Measurements from ENCODE around the gene LYPD1.
A peak's percentile ranks its signal among the peaks of the same experiment; 100 is the strongest.

LYPD1 gene

DNA sequence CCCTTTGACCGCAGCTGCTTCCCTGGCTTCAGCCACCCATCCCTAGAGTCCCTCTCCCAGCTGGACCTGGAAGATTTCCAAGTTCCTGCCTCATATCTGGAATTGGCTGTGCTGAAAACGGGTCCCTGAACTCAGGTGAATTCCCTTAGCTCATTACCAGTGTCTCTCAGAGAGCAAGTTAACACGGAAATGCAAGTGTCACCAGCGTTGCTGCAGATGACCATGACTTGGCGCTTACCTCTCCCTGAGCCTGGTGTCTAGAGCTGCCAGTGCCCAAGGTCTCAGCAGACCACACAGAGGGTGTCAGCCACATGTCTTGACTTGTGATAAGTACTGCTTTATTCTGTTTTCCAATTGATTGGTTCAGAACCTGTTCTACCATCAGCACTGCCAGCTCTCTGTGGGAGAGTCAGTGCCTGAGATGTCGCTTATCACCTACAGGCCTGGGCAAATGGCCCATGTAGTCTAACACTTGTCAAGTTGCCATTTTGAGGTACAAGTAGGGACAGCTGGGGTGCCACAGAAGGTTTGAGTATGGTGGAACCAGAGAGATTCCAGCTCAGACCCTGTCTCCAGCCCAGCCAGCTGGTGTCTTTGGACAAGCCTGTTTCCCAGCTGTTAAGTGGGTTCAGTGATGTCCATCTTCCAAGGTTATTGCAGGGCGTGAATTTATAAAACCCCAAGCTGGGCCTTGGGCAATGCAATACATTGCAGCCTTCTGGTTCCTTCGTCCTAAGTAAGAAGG lies 48.7 kb downstream of the LYPD1 start:
- H3K9ac ChIP-seq (ENCODE audit: low read length) = no peak overlapping the region
- peaks cover 25% of the 10 kb centered on the region for H3K4me1 ChIP-seq (ENCODE audit: control insufficient read depth, insufficient read depth, low read length)
- H3K36me3 ChIP-seq (ENCODE audit: control insufficient read depth, insufficient read depth, low read length, severe bottlenecking) = no peaks in the 10 kb centered on the region
- no peak overlapping the region for H3K4me3 ChIP-seq (ENCODE audit: low read length)
- H3K9me3 ChIP-seq (ENCODE audit: control insufficient read depth, low read length) = no peaks in the 10 kb centered on the region
- no peak for DNase-seq (ENCODE audit: low read depth)
- no peaks in the 10 kb centered on the region for H3K27me3 ChIP-seq (replicated peaks; ENCODE audit: control insufficient read depth, insufficient read depth, low read length)

- Histone ChIP-seq H3K4me3 (ENCODE audit: low read length) (no peak overlapping the region), H3K9ac (ENCODE audit: low read length) (peak overlapping the region; percentile 27), H3K36me3 (ENCODE audit: control insufficient read depth, insufficient read depth, low read length, severe bottlenecking) (no peaks in the 10 kb centered on the region), H3K27me3 (replicated peaks; ENCODE audit: control insufficient read depth, insufficient read depth, low read length) (no peaks in the 10 kb centered on the region), H3K9me3 (ENCODE audit: control insufficient read depth, low read length) (no peaks in the 10 kb centered on the region), H3K4me1 (ENCODE audit: control insufficient read depth, insufficient read depth, low read length) (peaks cover 25% of the 10 kb centered on the region)
- DNase-seq (ENCODE audit: low read depth) = peak; percentile 62
Measured at GRCh38 chr2:132620115-132620514, 49.9 kb downstream of the LYPD1 start.

- peaks cover 22% of the 10 kb centered on the region for H3K4me1 ChIP-seq (ENCODE audit: control insufficient read depth, insufficient read depth, low read length)
- no peak for DNase-seq (ENCODE audit: low read depth)
Measured at GRCh38 chr2:132618734-132619133, 51.3 kb downstream of the LYPD1 start.

GRCh38 chr2:132617989-132618388 lies 52.0 kb downstream of the LYPD1 start:
- no peak for DNase-seq (ENCODE audit: low read depth)
- Histone ChIP-seq H3K36me3 (ENCODE audit: control insufficient read depth, insufficient read depth, low read length, severe bottlenecking) (no peaks in the 10 kb centered on the region), H3K9ac (ENCODE audit: low read length) (no peak overlapping the region), H3K27me3 (replicated peaks; ENCODE audit: control insufficient read depth, insufficient read depth, low read length) (no peaks in the 10 kb centered on the region), H3K9me3 (ENCODE audit: control insufficient read depth, low read length) (no peaks in the 10 kb centered on the region), H3K4me1 (ENCODE audit: control insufficient read depth, insufficient read depth, low read length) (peaks cover 14% of the 10 kb centered on the region), H3K4me3 (ENCODE audit: low read length) (no peak overlapping the region)

More at GRCh38 chr2:132618734-132619133, 51.3 kb downstream of the LYPD1 start:
- Histone ChIP-seq H3K4me3 (ENCODE audit: low read length) (no peak overlapping the region), H3K36me3 (ENCODE audit: control insufficient read depth, insufficient read depth, low read length, severe bottlenecking) (no peaks in the 10 kb centered on the region), H3K9ac (ENCODE audit: low read length) (no peak overlapping the region), H3K9me3 (ENCODE audit: control insufficient read depth, low read length) (no peaks in the 10 kb centered on the region), H3K27me3 (replicated peaks; ENCODE audit: control insufficient read depth, insufficient read depth, low read length) (no peaks in the 10 kb centered on the region)

DNA sequence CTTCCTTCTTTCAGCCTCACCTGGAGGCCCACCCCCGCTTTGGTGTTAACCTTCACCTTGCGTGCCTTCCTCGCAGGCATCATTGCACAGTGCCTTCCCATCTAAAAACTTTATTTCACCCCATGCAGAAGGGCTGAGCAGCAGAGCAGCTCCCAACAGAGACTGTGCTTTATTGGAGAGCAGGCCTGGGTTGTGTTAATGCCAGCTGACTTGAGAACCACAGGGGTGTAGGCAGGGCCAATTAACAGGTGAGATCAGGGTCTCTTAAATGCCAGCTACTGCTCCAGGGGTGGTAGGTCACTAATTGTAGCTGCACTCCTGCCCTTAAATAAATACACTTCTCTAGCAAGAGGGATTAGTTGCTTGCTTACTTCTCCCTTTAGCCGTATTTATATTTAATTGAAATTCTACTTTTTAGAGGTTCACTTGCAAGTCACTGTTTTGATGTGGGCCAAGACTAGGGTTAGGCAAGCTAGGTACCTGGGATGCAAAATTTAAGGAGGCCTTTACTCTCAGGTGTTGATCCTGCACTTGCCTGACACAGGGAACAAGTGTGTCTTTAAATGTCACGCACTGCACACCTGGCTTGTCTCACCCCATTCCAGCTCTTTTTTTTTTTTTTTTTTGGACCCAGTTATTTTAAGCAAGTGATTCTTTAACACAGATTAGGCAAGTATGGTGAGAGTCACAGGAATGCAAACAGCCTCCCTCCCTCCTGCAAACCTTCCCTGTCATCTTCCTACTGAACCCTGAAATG lies 54.5 kb downstream of the LYPD1 start:
- Histone ChIP-seq H3K9ac (ENCODE audit: low read length) (no peak overlapping the region), H3K27me3 (replicated peaks; ENCODE audit: control insufficient read depth, insufficient read depth, low read length) (no peaks in the 10 kb centered on the region), H3K9me3 (ENCODE audit: control insufficient read depth, low read length) (no peaks in the 10 kb centered on the region), H3K4me1 (ENCODE audit: control insufficient read depth, insufficient read depth, low read length) (peaks cover 12% of the 10 kb centered on the region), H3K36me3 (ENCODE audit: control insufficient read depth, insufficient read depth, low read length, severe bottlenecking) (no peaks in the 10 kb centered on the region), H3K4me3 (ENCODE audit: low read length) (no peak overlapping the region)
- no peak for DNase-seq (ENCODE audit: low read depth)

- no peaks in the 10 kb centered on the region for H3K27me3 ChIP-seq (replicated peaks; ENCODE audit: control insufficient read depth, insufficient read depth, low read length)
- no peaks in the 10 kb centered on the region for H3K9me3 ChIP-seq (ENCODE audit: control insufficient read depth, low read length)
- no peak for DNase-seq (ENCODE audit: low read depth)
- no peak overlapping the region for H3K9ac ChIP-seq (ENCODE audit: low read length)
- no peak overlapping the region for H3K4me3 ChIP-seq (ENCODE audit: low read length)
- no peaks in the 10 kb centered on the region for H3K36me3 ChIP-seq (ENCODE audit: control insufficient read depth, insufficient read depth, low read length, severe bottlenecking)
- H3K4me1 ChIP-seq (ENCODE audit: control insufficient read depth, insufficient read depth, low read length) = no peaks in the 10 kb centered on the region
Measured at GRCh38 chr2:132611719-132612118, 58.3 kb downstream of the LYPD1 start.

GRCh38 chr2:132609101-132609890 lies 60.7 kb downstream of the LYPD1 start:
- no peak for DNase-seq (ENCODE audit: low read depth)
- H3K4me1 ChIP-seq (ENCODE audit: control insufficient read depth, insufficient read depth, low read length) = no peaks in the 10 kb centered on the region
- H3K36me3 ChIP-seq (ENCODE audit: control insufficient read depth, insufficient read depth, low read length, severe bottlenecking) = no peaks in the 10 kb centered on the region
- no peaks in the 10 kb centered on the region for H3K9me3 ChIP-seq (ENCODE audit: control insufficient read depth, low read length)
- H3K27me3 ChIP-seq (replicated peaks; ENCODE audit: control insufficient read depth, insufficient read depth, low read length) = no peaks in the 10 kb centered on the region
- H3K4me3 ChIP-seq (ENCODE audit: low read length) = no peak overlapping the region
- no peak overlapping the region for H3K9ac ChIP-seq (ENCODE audit: low read length)

DNA sequence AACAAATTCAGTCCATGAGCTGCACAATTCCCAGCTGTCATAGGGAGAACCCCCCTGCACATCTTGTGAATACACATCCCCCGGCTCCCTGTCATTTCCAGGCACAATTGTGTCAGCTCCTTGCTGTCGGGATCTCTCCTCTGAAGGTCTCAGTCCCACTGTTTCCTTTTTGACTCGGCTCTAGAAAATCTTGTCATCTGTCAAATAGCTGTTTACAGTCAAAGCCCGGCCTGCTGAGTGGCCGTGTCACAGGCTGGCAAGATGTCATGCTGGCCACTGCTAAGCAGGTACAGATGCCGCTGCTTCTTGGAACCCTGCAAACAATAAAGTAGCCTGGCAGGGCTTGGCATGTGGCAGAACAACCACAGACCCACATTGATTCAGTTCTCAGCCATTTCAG lies 61.7 kb downstream of the LYPD1 start:
- no peak for DNase-seq (ENCODE audit: low read depth)
- H3K36me3 ChIP-seq (ENCODE audit: control insufficient read depth, insufficient read depth, low read length, severe bottlenecking) = no peaks in the 10 kb centered on the region
- H3K9ac ChIP-seq (ENCODE audit: low read length) = no peak overlapping the region
- H3K4me3 ChIP-seq (ENCODE audit: low read length) = no peak overlapping the region
- no peaks in the 10 kb centered on the region for H3K4me1 ChIP-seq (ENCODE audit: control insufficient read depth, insufficient read depth, low read length)
- H3K9me3 ChIP-seq (ENCODE audit: control insufficient read depth, low read length) = no peaks in the 10 kb centered on the region
- H3K27me3 ChIP-seq (replicated peaks; ENCODE audit: control insufficient read depth, insufficient read depth, low read length) = no peaks in the 10 kb centered on the region

- no peaks in the 10 kb centered on the region for H3K36me3 ChIP-seq (ENCODE audit: control insufficient read depth, insufficient read depth, low read length, severe bottlenecking)
- no peak overlapping the region for H3K4me3 ChIP-seq (ENCODE audit: low read length)
- H3K9me3 ChIP-seq (ENCODE audit: control insufficient read depth, low read length) = no peaks in the 10 kb centered on the region
- no peak for DNase-seq (ENCODE audit: low read depth)
- H3K4me1 ChIP-seq (ENCODE audit: control insufficient read depth, insufficient read depth, low read length) = no peaks in the 10 kb centered on the region
- no peak overlapping the region for H3K9ac ChIP-seq (ENCODE audit: low read length)
- H3K27me3 ChIP-seq (replicated peaks; ENCODE audit: control insufficient read depth, insufficient read depth, low read length) = no peaks in the 10 kb centered on the region
Measured at GRCh38 chr2:132607426-132608090, 62.4 kb downstream of the LYPD1 start.

DNA sequence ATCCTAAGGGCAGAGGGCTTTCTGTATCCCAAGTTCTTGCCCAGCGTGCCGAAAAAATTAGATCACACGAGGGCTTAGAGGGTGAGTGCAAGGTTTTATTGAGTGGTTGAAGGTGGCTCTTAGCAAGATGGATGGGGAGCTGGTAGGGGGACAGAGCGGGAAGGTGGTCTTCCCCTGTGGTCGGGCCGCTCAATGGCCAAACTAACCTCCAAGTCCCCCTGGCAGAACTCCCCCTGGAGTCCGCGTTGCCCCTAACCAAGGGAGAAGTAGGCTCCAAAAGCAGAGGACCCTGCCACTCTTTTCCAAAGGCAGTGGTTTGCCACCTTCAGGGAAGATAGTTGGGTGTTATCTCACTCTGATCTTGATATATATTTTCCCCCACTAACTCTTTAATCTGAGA lies 63.4 kb downstream of the LYPD1 start:
- no peaks in the 10 kb centered on the region for H3K9me3 ChIP-seq (ENCODE audit: control insufficient read depth, low read length)
- DNase-seq (ENCODE audit: low read depth) = no peak
- H3K4me1 ChIP-seq (ENCODE audit: control insufficient read depth, insufficient read depth, low read length) = no peaks in the 10 kb centered on the region
- H3K9ac ChIP-seq (ENCODE audit: low read length) = no peak overlapping the region
- no peaks in the 10 kb centered on the region for H3K27me3 ChIP-seq (replicated peaks; ENCODE audit: control insufficient read depth, insufficient read depth, low read length)
- H3K36me3 ChIP-seq (ENCODE audit: control insufficient read depth, insufficient read depth, low read length, severe bottlenecking) = no peaks in the 10 kb centered on the region
- no peak overlapping the region for H3K4me3 ChIP-seq (ENCODE audit: low read length)
